GM10266 (cell line): ENCODE measurements around the gene STK32C.
A peak's percentile ranks its signal among the peaks of the same experiment; 100 is the strongest.

Experiments
- DNase-seq: peaks from one replicate; pipeline ENCODE4 v3.0.0; 2012; ENCODE audit errors: extremely low spot score
- TF ChIP-seq, protein P1 (sequence below): IDR thresholded peaks from 2 replicates; pipeline ENCODE4 v1.5.1; 2012; ENCODE audit warnings: mild to moderate bottlenecking, low read depth; ENCODE audit not compliant: control insufficient read depth, insufficient read depth; ENCODE audit errors: missing control alignments

STK32C gene

DNA sequence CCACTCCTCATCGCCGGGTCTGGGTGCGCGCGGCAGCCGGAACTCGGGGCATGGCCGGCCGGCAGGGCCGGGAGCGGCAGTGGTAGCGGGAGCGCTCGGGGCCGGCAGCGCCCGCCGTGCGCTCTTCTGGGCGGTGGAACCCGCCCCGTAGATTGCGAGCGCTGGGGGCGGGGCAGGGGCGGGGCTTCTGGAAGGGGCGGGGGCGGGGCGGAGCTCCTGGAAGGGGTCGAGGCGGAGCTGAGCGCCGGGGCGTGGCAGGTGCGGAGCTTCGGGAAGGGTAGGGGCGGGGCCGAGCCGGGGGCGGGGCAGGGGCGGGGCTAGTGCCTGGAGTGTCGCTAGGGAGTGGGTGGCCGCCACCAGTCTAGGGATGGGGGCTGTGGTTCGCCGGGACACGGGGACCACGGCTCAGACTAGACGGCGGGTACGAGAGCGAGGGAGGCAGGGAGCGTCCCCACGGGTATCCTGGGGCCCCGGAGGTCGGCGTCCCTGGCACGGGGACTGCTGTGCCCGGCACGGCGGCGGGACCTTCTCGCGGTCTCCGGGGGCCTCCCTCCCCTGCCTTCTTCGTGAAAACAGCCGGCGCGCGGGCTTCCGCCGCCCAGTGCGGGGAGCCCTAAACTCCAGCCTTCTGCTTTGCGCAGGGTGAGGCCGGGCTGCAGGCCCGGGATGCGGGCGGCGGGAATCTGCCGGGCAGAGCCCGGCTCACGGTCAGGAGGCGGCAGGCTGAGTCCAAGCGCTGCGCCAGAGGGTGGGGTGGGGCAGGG, at the start of gene STK32C:
Gene STK32C, minus strand, starts transcription at position 128 of the 764 bp plus-strand sequence. Its CDS starts 117 bp downstream, at position 11.
- TF ChIP-seq, protein P1, sequence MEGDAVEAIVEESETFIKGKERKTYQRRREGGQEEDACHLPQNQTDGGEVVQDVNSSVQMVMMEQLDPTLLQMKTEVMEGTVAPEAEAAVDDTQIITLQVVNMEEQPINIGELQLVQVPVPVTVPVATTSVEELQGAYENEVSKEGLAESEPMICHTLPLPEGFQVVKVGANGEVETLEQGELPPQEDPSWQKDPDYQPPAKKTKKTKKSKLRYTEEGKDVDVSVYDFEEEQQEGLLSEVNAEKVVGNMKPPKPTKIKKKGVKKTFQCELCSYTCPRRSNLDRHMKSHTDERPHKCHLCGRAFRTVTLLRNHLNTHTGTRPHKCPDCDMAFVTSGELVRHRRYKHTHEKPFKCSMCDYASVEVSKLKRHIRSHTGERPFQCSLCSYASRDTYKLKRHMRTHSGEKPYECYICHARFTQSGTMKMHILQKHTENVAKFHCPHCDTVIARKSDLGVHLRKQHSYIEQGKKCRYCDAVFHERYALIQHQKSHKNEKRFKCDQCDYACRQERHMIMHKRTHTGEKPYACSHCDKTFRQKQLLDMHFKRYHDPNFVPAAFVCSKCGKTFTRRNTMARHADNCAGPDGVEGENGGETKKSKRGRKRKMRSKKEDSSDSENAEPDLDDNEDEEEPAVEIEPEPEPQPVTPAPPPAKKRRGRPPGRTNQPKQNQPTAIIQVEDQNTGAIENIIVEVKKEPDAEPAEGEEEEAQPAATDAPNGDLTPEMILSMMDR: no peak
- peak; percentile 100 for DNase-seq

DNA sequence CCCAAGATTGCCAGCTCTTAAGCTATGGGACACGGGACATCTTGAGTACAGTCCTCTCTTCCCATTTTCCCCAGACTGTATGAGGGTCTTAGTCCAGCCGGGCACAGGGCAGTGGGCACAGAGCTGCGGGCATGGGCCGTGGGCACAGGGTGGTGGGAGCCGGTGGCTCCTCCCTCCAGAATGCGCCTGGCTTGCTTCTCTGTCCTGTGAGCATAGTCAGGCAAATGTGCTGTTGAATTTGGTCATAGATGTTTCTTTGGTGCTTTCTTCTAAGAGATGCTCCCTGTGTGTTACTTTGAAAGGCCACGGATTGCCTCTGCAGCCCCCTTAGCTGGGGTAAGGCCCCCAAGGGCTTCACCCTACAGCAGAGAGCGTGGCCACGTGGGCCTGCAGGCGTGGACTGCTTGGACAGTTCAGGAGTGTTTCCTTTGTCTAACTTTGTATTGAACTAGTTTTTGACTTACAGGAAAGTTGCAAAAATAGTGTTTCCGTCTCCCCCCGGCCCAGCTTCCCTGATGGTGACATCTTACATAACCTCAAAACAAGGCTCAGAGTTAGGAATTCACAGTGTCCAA, 49.0 kb upstream of the STK32C start:
- TF ChIP-seq, protein P1: no peak

DNA sequence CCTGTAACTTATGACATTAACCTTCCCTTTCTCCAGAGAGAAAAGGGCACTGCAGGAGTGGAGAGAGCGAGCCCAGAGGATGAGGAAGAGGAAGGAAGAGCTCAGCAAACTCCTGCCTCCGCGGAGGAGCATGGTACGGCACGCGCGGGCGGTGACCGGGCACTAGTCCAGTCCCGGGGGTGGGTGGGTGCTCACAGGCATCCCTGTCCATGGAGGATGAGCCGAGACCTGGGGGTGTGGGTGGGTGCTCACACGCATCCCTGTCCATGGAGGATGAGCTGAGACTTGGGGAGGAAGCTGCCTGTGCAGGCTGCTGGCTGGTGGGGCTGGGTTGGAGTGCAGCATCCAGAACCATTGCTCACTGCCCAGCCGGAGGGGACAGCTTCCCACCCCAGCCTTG, 48.0 kb upstream of the STK32C start:
- DNase-seq: no peak
- TF ChIP-seq, protein P1: no peak

More for the DNA sequence above, 49.0 kb upstream of the STK32C start:
- no peak for DNase-seq

DNA sequence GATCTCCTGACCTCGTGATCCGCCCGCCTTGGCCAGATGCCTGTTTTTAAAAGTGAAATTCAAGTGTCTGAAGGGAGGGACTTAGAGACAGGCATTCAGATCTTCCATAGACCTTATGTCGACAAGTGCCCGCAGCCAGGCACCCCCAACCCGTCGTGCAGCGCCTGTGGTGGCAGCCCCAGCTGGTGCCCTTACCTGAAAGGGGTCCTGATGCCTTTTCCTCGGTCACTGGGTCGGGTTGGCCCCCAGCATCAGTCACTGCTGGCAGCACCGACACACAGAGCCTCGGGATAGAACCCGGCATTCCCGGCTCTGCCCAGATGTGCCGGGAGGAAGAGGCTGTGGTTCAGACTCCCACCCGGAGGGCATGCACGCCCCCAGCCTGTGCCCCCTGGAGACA, 47.5 kb upstream of the STK32C start:
- TF ChIP-seq, protein P1: no peak
- no peak for DNase-seq

DNA sequence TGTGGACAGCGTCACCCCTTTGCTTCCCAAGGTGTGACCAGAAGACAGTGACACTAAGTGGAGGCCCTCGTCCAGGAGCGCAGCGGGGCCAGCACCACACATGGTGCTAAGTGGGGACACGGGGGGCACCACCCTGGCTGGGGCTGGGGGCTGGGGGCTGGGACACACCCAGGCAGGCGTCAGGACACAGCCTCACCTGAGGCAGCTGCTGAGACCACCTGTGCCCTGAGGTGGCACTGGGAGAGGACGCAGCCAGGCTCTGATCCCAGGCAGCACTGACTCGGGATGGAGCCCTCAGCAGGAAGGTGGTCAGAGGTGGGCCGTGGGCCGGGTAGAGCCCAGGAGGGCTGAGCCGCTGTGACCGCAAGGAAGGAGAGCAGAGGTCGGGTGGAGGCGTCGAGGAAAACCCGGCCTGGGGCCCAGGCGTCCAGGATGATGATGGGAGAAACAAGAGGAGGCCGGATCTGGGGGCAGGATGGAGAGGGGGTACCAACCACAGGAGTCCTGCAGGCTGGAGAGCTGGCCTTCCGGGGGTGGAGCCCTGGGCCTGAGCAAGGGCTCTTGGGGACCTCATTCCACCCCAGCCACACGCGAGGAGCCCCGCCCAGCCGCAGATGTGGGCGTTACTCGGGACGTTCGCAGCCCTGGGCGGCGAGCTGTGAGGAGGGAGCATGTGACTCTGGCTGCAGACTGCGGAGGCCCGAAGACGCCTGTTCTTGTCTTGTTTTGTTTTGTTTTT, 46.8 kb upstream of the STK32C start:
- TF ChIP-seq, protein P1: no peak
- DNase-seq: no peak

DNA sequence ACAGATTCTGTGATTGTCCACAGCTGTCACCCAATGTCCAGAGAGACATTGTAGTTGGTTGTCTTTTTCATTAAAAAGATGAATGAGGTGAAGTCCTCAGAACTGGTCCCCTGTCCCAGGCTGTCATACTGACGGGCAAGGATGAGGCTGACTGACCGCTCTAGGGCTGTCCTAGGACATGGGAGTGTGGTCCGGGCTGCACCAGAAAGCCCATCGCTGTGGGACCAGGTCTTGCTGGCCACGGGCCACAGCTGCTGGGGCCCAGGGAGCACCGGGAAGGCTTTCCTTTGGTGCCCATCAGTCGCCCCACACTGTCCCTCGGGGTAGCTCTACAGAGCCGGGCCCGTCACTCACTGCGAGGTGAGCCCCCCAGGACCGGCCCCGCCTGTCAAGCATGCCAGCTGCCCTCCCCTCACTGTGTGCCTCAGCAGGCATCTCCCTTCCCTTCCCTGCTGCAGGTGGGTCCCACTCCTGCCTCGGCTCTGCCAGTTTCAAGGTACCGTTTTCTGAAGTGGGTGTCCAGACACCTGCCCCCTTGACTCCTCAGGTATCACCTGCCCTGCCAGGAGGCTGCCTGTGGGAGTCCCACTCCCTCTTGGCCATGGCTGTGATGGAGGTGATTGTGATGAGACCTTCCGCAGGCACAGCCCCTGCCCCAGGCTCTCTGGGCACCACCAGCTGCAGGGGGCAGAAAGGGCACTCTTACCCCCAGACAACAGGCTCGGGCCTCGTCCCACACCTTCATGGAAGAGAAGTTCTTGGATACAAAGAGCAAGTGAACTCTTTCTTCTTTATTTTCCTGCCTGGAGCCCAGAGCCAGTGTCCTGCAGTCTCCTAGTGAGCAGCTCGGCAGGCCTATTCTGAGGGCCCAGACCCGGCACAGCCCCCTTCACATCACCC, 46.0 kb upstream of the STK32C start:
- no peak for DNase-seq
- TF ChIP-seq, protein P1: no peak
